DLD1 (cell line): ENCODE results near the gene CHST8.

Experiments used
- in situ Hi-C: cut with HindIII; loops from 2 replicates; pipeline ENCODE4 v1.10.0; 2017; ENCODE audit warnings: low sequenced_read_pairs

CHST8 gene

DNA sequence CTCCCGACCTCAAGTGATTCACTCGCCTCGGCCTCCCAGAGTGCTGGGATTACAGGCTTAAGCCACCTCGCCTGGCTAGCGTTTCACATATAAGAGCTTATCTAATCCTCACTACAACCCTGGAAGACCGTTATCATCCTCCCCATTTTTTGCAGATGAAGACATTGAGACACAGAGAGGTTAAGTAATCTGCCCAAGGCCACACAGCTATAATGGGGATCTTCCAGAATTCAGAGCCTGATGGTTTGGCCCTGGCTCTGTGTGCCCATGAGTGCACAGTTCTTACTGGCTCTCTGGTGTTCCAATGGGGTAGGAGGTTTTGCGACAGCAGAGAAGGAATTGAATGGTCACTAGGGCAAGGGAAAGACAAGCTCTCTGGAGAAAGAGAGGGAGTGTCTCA, 158.1 kb downstream of the CHST8 start:
- in situ Hi-C loops = no loop called here

DNA sequence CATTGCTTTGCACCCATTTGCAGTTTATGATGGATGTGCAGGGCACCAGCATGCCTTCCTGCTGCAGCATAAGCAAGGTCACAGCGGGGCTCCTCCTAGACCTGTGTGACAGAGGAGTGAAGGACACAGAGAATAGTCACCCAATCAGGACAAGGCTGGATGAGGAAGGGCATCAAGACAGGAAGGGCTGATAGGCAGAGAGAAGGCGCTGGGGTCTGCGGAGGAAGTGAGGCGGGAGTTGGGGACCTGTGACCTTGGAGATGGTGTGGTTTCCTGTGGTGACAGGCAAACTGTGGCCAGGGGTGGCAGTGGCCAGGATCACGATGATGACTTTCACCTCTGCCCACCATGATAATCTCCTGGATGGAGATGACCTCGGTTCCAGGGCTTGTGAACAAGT, 158.5 kb downstream of the CHST8 start:
- in situ Hi-C loops = no loop called here

DNA sequence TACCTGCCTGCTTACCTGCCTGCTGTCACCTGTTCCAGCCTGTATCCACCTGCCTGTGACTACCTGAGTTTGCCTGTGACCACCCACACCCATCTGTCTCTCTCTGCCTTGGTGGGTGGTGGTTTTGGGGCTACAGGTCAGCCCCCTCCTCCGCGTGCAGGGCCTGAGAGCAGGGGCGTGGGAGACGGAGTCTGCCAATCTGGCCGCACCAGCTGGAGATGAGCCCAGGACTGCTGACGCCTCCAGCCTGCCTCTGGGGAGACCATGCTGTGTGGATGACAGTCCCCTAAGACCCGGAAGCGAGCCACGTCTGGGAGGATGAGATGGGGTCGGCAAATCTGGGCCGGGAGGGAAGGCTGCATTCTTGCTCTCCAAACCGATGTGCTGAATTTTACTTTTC, 159.0 kb downstream of the CHST8 start:
- in situ Hi-C loops = no loop called here

DNA sequence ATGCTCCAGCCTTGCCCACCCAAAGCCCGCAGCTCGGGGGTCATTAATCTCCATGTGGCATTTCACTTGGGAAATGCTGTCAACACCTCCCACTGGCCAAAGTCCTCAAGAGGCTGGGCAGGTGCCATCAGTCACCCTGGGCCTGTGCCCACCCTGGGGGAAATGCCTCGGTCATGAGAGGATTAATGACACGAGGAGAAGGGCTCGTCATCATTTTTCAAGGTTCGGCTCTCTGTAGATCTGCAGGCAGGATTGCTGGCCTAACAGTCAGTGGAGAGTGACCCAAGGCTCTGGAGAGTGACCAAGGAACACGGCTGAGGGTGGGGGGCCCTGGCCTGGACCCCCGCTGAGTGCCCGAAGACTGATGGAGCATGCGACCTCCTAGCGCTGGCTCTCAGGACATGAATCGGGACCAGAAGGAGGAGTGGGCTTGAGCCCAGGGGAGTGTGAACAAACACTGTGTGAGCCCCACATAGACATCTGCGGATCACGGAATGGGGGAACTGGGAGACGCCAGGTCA, 159.7 kb downstream of the CHST8 start:
- in situ Hi-C loops = no loop called here

DNA sequence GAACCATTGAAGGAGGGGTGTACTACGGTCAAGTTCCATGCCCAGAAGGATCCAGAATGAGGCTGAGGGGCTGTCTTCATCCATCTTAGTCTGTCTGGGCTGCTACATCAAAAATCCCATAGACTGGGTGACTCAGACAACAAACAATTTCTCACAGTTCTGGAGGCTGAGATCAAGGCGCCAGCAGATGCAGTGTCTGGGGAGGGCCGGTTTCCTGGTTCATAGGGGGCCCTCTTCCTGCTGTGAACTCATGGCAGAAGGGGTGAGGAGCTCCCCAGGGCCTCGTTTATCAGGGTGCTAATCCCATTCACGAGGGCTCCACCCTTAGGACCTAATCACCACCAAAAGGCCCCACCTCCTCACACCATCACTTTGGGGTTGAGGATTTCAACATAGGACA, 160.2 kb downstream of the CHST8 start:
- in situ Hi-C loops = no loop called here

DNA sequence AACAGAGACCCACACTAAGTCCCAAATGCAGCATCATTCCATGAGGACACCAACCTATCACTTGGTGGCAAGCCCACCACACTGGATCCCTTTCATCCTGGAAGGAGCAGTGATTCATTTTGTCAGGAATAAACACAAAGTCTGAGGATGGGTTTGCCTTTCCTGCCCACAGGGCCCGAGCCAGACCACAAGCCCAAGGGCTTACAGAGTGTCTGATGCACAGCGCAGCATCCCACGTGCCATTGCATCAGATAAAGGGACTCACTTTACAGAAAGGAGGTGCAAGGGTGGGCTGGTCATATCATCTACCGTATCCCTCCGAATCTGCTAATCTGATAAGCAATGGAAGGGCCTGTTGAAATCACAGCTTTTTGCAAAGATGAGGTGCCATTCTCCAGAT, 162.7 kb downstream of the CHST8 start:
- in situ Hi-C loops = no loop called here

DNA sequence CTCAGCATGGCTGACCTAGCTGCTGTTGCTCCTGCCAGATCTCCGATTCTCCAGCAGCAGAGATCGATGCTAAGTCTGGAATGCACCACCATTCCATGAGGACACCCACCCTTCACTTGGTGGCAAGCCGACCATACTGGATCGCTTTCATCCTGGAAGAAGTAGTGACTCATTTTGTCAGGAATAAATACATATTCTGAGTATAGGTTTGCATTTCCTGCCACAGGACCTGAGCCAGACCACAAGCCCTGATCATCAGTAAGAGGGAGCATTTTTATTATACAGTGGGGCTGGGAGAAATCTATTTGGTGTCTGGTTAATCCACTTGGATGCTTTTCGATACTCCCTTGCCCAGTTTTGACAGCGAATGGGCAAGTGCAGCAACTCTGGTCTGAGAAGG, 164.0 kb downstream of the CHST8 start:
- in situ Hi-C loops = no loop called here

DNA sequence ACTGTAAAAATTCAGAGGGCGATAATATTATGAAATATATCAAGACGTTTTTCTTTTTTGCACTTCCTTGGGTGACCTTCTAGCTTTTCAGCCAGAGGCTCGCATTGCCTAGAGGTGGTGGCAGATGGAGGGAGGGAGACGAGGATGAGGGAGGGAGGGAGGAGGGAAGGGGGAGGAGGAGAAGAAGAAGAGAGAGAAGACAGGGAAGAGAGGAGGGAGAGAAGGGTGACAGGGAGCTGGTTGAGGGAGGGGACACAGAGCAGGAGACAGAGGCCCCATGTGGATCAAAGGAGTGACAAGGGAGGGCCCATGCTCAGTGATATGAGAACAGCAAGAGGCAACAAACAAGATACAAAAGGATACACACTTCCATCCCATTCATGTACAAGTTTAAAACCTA, 166.9 kb downstream of the CHST8 start:
- in situ Hi-C loops = no loop called here

DNA sequence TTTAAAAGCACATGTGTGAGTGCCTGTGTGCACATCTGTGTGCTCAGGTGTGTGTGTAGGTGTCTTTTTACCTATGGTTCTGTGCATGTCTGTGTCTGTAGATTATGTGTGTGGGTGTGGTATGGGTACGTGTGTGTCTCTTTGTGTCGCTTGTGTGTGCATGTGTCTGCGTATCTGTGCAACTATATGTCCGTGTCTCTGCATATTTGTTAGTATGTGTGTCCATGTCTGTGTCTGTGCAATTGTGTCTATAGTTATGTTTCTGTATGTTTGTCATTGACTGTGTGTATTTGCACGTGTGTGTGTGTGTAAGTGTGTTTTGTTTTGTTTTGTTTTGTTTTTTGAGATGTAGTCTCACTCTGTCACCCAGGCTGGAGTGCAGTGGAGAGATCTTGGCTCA, 167.6 kb downstream of the CHST8 start:
- in situ Hi-C loops = no loop called here

DNA sequence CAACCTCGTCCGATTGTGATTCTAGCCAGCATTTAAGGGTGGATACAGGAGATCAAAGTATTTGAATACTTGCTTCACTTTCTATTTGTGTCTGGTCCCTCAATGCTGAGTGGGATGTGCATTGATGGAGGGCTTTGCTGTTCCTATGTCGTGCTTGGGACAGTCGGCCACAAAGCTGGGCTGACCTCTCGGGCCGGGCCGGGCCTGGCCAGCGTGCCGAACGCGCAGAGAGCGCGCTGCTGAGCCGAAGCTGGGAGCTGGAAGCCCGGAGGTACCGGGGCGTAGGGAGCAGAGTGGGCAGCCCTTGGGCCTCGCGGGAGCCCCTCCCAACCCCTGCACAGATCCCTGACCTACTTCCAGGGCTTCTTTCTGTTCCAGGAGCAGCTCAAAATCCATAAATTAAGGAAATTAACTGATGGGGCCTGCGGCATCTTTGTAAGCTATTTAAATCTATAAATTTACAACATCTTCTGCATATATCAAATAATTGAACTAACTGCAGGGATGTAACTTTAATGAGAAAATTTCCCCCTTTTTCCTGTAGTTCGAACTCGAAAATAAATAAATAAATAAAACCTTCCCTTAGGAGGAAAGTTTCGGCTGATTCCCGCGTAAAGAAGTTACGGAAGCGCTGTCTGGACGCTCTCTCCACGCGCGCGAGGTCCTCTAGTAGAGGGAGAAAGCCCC, 173.1 kb downstream of the CHST8 start:
- in situ Hi-C loops = no loop called here

DNA sequence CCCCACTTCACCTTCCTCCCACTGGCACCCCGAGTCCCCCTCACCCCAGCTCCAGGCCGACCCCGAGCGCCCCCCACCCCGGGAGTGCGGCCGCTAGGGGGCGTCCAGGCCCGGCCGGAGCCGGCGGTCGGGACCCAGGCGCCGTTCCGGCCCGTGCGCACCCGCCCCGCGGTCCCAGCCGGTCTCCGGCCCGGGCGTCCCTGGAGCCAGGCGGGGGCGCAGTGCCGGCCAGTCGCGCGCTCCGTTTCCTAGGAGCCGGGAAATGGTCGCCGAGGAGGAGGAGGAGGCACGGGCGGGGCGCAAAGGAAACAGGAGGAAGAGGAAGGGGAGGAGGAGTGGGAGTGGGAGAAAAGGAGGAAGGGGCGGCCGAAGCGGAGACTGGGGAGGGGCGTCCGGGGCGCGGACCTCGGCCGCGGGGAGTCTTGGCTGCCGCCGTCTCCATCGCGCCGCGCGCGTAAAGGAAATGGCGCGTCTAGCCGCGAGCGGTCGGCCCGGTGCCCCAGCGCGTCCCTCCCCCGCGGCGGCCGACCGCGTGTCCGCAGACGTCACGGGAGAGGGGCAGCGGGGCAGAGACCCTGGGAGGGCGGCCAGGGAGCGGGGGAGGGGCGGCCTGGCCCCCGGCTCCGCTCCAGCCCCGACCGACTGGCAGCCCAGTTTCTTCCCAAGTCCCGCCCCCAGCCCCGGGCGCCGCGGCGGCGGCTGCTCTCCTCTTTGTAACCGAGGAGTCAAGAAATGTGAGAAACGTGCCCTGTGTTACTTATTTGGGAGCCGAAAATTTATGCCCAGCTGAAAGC, 173.8 kb downstream of the CHST8 start:
- in situ Hi-C loops = no loop called here

DNA sequence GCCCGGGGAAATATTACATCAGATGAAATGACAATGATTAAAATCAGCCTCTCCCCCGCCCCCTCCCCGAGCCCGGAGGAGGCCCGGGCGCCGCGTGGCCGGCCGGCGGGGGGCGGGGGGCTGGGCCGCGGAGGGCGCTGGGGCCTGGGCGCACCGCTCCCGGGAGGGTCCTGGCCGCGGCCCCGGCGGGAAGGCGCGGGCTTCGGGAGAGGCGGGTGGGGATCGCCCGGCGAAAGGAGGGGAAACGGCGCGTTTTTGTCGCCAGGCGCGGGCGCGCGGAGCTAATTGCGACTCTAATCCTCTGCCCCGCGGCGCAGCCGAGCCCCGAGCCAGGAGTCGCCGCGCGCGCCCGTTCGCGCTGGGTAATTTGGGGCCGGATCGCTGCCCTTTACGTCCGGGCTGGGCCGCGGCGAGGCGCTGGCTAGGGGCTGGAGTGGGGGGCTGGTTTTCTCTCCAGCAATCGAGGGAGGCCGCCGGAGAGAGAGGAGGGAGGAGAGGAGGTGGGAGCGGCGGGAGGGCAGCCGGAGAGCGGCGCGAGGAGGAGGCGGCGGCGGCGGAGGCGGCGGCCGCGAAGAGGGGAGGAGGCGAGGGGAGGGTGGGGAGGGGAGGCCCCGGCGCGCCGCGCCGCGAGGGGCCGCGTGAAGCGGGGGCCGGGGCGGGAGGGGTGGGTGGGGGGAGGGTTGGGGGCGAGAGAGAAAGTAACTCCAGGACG, 174.6 kb downstream of the CHST8 start, which contains the start of gene KCTD15:
Gene KCTD15, plus strand, starts transcription at position 707 of the 712 bp plus-strand sequence. CDS start 3,585 bp downstream, outside the sequence.
- in situ Hi-C loops = no loop called here

DNA sequence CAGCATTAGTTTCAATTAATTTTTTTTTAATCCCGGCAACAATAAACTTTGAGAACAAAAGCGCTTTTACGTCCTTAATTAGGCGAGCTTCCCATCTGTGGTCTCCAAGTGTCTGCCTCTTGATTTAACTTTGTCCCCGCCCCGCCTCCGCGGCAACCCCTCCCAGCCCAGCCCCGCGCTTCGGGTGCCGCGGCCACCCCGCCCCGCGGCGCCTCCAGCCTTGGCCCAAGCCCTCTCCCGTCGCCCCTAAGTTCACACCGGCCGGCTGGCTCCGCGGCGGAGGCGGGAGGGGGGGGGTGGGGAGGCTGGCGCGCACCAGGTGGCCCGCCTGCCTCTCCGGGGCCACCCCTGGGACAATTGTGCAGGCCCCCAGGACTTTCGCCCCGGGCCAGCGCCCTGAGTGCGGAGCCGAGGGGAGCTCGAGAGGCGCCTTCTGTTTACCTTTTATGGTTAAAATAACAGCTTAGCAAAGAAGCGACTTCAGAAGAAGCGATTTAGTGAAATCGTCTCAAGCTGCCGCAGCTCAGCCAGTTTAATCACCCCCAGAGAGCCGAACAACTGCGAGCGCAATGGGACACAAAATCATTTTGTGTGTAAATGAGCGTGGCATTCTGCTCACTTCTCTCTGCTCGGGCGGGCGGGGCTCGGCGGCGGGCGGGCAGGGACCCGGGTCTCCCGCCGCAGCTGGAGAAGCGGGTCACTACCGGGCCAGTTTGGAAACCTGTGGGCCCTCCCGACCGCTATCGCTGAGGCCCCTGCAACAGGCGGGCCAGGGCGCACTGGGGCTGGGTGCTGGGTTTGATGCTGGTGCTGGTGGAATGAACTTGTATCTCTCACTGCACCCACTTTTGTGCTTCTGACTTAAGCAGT, 176.3 kb downstream of the CHST8 start:
- in situ Hi-C loops = no loop called here

DNA sequence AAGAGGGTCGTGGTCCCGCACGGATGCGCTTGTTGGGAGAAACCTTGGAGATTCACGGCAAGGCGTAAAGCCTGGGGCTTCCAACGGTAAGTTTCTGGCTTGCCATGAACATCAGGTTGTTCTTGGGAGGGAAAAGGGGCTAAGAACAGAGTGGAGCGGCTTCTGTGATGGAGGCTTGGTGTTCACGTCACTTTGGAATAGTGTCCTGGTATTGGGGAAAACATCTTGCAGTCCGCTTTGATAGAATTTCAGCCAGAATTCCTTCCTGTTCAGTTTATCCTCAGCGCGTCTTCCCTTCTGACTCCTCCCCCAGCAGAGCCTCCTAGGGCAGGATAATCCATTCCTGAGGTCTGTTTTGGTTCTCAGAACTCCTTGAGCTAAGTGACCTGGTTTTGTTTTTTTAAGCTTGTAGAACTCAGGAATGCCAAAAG, 176.9 kb downstream of the CHST8 start:
- in situ Hi-C loops = no loop called here

DNA sequence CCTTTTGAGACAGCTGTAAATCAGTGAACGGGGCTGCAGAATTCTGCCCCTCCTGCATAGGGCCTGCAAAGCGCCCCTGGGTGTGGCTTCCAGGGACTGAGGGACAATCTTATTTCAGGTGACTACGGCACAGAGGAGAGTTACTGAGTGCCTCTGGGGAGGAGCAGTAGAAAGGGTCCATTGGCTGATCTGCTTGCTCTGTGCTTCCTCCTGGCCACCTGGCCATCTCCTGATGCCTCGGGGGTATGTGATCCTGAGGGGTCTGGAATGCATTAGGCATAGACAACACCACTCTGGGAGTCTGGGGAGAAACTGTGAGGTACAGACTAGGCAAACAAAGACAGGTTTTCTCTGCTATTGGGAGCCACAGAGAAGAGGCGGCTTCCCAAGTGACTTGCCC, 177.7 kb downstream of the CHST8 start:
- in situ Hi-C loops = no loop called here

DNA sequence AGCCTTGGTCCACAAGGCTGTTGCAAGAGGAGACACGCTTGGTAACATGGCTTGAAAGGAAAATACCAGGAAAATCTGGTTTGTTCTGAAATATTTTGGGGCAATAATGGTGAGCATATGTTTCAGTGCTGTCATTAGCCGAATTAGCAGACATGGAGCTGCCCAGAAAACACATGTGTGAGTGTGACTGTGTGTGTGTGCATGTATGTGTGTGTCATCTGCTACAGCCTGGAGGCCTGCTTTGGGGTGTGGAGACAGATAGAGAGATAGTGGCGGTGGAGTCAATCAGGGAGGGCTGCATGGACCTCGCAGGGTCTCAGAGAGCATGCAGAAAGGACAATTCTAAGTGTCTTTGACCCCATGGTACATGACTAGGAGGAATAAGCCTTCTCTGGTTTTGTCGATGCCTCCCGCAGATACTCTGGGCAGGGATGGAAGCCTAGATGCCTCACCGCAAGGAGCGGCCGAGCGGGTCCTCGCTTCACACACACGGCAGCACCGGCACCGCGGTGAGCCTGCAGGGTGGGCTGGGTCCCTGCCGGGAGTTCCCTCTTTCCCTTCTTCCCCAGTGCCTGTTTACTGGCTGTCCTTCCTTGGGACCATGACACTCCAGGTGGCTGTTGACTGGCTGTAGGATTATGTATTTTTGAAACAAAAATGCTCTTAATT, 178.4 kb downstream of the CHST8 start:
- in situ Hi-C loops = no loop called here

DNA sequence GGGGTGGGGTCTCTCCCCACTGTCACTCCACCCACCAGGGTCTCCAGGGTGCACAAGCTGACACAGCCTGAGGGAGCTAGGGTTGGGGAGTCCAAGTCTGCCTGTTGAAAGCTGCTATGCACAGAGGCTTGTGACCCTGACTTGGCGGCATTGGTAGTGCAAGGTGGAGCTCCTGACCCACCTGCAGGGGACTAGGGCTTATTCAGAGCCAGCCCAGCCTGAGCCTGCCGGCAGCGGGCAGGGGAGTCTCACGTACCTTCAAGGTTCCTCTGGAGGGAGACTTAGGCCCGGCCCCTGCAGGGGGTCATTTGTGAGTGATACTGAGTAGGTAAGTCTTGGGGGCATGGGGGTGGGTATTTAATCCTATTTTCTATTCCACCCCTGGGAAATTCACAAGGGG, 179.7 kb downstream of the CHST8 start:
- in situ Hi-C loops = no loop called here

DNA sequence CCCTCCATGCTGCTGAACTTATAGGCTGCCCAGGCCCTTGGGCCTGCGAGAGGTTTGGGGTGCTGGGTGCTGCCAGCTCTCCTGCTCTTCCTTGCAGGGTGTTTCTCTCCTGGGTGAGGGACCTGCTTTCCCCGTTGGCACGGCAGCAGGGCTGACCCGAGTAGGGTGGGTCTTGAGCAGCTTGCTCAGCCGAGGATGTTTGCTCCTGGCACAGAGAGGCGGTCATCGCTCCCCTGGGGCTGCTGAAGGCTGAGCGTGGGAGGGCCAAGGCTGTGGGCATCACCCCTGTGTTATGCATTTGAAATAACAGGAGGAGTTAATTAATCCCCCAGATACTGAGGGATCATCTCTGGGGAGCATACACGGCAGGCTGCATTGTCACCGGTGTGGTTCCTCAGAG, 180.2 kb downstream of the CHST8 start:
- in situ Hi-C loops = no loop called here

DNA sequence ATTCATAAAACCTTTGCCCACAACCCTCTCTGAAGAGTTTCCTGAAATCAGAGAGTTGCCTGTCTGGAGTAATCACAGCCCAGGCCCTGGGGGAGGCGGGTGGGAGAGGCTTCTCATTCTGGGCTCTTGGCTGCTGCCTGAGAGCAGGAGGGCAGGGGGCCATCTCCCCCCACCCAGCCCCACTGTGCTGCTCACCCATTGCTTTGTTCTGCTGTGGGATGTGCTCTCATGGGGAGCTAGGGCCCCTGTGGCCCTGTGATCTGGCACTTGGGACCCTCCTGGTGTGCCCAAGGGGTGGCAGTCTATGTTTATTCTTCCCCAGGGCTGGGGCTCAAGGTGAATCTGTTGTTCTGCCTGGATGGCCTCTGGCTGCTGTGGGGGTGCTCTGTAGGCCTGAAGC, 181.0 kb downstream of the CHST8 start:
- in situ Hi-C loops = no loop called here

DNA sequence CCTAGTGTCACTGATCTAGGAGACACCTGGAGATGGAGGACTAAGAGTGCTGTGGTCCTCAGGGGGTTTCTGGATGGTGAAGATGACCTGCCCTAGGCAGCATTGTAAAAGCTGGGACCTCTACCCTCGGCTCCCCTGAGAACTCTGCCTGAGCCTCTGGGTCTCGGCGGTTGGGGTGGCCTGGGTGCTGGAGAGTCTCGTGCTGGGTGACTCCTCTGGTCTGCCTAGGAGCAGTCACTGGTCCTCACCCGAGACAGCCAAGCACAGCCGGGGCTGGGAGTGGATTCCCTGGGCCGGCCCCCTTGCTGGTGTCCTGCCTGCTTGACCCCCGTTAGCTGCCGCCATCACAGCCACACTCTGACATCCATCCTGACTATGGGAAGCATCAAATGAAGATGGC, 181.6 kb downstream of the CHST8 start:
- in situ Hi-C loops = no loop called here
